ENCODE measurements around the gene TNFRSF12A.
A peak's percentile ranks its signal among the peaks of the same experiment; 100 is the strongest.

Gene TNFRSF12A

GRCh38 chr16:3021449-3022207, 1.5 kb downstream of the TNFRSF12A start (continued):
- TF ChIP-seq MEIS1 (CRISPR knock-in tag; IDR thresholded peaks at IDR 0.05; ENCODE audit: borderline replicate concordance) (no peak), SETDB1 (IDR thresholded peaks at IDR 0.05; ENCODE audit: insufficient read length, low read length) (no peak), IKZF3 (tag by site-specific recombination; IDR thresholded peaks at IDR 0.05) (peak; percentile 14; the same call in 1 of the 2 replicates), SP2 (tag by site-specific recombination; IDR thresholded peaks at IDR 0.05) (peak; percentile 84), ZNF37A (tag by site-specific recombination; IDR thresholded peaks at IDR 0.05) (no peak), OSR2 (tag by site-specific recombination; IDR thresholded peaks at IDR 0.05) (no peak), MYNN (tag by site-specific recombination; IDR thresholded peaks at IDR 0.05; ENCODE audit: borderline replicate concordance) (no peak), KLF10 (tag by site-specific recombination; IDR thresholded peaks at IDR 0.05) (0 out of 2 replicates have a peak, but pooled peaks have one; percentile 10), KLF16 (tag by site-specific recombination; IDR thresholded peaks at IDR 0.05) (peak; percentile 40; the same call in 1 of the 2 replicates), ZBTB11 (tag by site-specific recombination; conservative IDR thresholded peaks at IDR 0.05; ENCODE audit: low read depth) (peak; percentile 67), ZBTB6 (tag by site-specific recombination; IDR thresholded peaks at IDR 0.05) (peak; percentile 99), ZBTB48 (tag by site-specific recombination; IDR thresholded peaks at IDR 0.05) (peak; percentile 88), ZNF157 (tag by site-specific recombination; IDR thresholded peaks at IDR 0.05) (no peak), ZNF658 (tag by site-specific recombination; IDR thresholded peaks at IDR 0.05) (no peak), ZNF335 (tag by site-specific recombination; conservative IDR thresholded peaks at IDR 0.05) (0 out of 2 replicates have a peak, but pooled peaks have one; percentile 8), ZBTB10 (tag by site-specific recombination; IDR thresholded peaks at IDR 0.05) (peak; percentile 69; the same call in 1 of the 2 replicates)

- POLR2A ChIA-PET = interaction anchor here (0.6 to 11.9 kb wide), 8 partner anchors 10 to 150 kb away, joined by 3 to 247 read pairs (median 6); partner anchors contain the start of genes KREMEN2 and PAQR4
- CTCF ChIA-PET = interaction anchor here (0.7 to 4.1 kb wide), 6 partner anchors 9 to 148 kb away, joined by 3 to 41 read pairs (median 4); no protein-coding TSS in a partner anchor
- Histone ChIP-seq H3K27ac (ENCODE audit: extremely low read depth, low read depth, low read length) (peak overlapping the region; percentile 54), H3K9me3 (ENCODE audit: control insufficient read depth, insufficient read depth, low read depth, low read length) (no peaks in the 10 kb centered on the region), H3K4me1 (ENCODE audit: control insufficient read depth, insufficient read depth, low read length) (peaks cover 21% of the 10 kb centered on the region), H3K36me3 (ENCODE audit: control insufficient read depth in 2 of 2, insufficient read depth in 1 of 2, low read length in 2 of 2) (peaks cover 0 to 20% of the 10 kb centered on the region in 2 experiments; a peak in 1 of 3 replicates), H3K4me3 (ENCODE audit: low read depth, low read length) (peak overlapping the region; percentile 75)
- no peak; the same call in 1 of the 2 replicates for TF ChIP-seq SP7 (tag by site-specific recombination; IDR thresholded peaks at IDR 0.05)
- no peak for TF ChIP-seq ZNF175 (tag by site-specific recombination; IDR thresholded peaks at IDR 0.05)
- no peak for TF ChIP-seq ZNF658 (tag by site-specific recombination; IDR thresholded peaks at IDR 0.05)
- no peak for TF ChIP-seq ZNF114 (tag by site-specific recombination; IDR thresholded peaks at IDR 0.05)
- no peak for TF ChIP-seq KLF1 (tag by site-specific recombination; IDR thresholded peaks at IDR 0.05)
- TF ChIP-seq ZNF26 (tag by site-specific recombination; IDR thresholded peaks at IDR 0.05) = no peak
- TF ChIP-seq ZNF404 (tag by site-specific recombination; IDR thresholded peaks at IDR 0.05) = no peak
- TF ChIP-seq ZNF76 (tag by site-specific recombination; IDR thresholded peaks at IDR 0.05; ENCODE audit: borderline replicate concordance, low read depth) = peak; percentile 57; the same call in 1 of the 2 replicates
- peak; percentile 57; the same call in 1 of the 2 replicates for TF ChIP-seq ZFHX2 (tag by site-specific recombination; conservative IDR thresholded peaks at IDR 0.05)
- 0 out of 2 replicates have a peak, but pooled peaks have one; percentile 9 for TF ChIP-seq ZEB2 (tag by site-specific recombination; IDR thresholded peaks at IDR 0.05)
- TF ChIP-seq ZNF184 (tag by site-specific recombination; IDR thresholded peaks at IDR 0.05) = no peak
These were observed 2.1 kb downstream of the TNFRSF12A start for GRCh38 chr16:3022208-3022683.
